HG02943 (cell line): ENCODE data around the gene TMEM38A.
"Not testable (repeated sequence)": the region's sequence is repeated elsewhere in the genome, so short reads cannot be mapped to it uniquely, and the experiment has no call there.

Source experiments
- ATAC-seq: cut with Tn5 transposase; IDR thresholded peaks from one replicate; pipeline ENCODE4 v1.9.1; 2021; ENCODE audit warnings: mild to moderate bottlenecking, low read depth, moderate library complexity; ENCODE audit not compliant: unreplicated experiment

TMEM38A gene

DNA sequence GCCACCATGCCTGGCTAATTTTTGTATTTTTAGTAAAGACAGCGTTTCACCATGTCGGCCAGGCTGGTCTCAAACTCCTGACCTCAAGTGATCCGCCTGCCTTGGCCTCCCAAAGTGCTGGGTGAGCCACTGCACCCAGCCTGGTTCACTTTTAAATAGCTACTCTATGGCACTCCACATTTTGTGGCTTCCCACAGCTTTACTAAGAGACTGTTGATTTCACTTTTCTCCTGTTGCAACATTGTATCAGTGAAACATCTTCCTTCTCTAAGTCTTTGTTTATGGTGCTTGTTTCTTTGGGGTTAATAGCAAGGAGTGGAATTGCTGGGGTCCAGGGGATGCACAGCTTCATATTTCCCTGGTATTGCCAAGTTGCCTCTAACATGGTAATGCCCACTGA, 12.3 kb downstream of the TMEM38A start:
- no peak for ATAC-seq

DNA sequence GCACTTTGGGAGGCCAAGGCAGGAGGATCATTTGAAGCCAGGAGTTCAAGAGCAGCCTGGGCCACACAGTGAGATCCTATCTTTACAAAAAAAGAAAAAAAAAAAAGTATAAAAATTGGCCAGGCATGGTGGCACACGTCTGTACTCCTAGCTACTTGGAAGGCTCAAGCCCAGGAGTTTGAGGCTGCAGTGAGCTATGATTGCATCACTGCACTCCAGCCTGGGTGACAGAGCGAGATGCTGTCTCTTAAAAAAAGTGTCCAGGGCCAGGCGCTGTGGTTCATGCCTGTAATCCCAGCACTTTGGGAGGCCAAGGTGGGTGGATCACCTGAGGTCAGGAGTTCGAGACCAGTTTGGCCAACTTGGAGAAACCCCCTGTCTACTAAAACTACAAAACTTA, 12.9 kb downstream of the TMEM38A start:
- ATAC-seq = not testable (repeated sequence)

DNA sequence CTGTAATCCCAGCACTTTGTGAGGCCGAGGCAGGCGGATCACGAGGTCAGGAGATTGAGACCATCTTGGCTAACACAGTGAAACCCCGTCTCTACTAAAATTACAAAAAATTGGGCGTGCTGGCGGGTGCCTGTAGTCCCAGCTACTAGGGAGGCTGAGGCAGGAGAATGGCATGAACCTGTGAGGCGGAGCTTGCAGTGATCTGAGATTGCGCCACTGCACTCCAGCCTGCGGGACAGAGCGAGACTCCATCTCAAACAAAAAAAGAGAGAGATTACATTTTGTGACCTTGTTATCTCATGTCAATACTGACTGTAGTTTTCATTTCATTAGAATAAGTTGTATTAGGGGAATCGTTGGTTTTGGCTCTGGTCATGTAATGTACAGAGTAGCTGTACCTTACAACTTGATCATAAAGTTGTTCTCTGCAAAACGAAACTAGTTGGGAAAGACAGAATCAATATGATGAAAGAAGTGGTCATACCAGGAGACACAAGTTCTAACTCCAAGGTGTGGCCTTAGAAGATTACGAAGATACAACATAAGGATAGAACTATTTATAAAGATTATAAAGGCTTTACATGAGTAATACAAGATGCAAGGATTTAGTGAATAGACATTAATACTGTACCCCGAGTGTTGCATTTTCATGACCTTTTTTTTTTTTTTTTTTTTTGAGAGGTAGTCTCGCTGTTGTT, 15.3 kb downstream of the TMEM38A start:
- ATAC-seq = no peak

DNA sequence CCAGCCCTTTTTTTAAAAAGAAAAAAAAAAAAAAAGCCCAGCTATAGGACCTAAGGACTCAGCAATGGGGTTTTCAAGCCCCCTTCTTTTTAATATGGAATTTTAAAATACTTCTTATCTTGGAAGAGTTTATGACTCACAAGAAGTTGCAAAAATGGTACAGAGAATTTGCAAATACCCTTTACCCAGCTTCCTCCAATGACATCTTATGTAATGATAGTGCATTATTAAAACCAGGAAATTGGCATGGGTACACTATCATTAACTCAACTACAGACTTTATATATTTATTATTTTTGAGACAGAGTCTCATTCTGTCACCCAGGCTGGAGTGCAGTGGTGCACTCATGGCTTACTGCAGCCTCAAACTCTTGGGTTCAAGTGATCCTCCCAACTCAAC, 16.1 kb downstream of the TMEM38A start:
- no peak for ATAC-seq

DNA sequence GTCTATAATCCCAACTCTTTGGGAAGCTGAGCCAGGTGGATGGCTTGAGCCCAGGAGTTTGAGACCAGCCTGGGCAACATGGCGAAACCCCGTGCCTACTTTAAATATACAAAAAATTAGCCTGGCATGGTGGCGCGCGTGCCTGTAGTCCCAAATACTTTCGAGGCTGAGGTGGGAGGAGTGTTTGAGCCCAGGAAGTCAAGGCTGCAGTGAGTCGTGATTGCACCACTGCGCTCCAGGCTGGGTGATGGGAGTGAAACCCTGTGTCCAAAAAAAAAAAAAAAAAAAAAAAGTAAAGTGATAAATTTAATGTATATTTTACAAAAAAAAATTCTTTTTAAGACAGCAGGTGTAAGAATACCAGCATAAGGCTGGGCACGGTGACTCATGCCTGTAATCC, 17.6 kb downstream of the TMEM38A start:
- ATAC-seq = no peak

DNA sequence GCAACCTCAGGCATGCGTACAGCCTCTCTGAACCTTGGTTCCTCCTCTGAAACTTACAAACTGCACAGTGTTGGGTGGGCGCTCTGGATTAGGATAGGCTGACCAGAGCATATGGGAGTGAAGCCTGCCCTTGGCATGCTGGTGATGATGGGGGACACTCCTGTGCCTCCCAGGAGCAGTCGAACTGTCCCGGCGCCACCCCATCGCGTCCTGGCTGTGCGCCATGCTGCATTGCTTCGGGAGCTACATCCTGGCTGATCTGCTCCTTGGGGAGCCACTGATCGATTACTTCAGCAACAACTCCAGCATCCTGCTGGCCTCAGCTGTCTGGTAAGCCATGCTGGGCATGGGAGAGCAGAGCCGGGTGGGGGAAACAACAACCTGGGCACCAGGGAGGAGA, 18.9 kb downstream of the TMEM38A start:
- ATAC-seq = no peak

DNA sequence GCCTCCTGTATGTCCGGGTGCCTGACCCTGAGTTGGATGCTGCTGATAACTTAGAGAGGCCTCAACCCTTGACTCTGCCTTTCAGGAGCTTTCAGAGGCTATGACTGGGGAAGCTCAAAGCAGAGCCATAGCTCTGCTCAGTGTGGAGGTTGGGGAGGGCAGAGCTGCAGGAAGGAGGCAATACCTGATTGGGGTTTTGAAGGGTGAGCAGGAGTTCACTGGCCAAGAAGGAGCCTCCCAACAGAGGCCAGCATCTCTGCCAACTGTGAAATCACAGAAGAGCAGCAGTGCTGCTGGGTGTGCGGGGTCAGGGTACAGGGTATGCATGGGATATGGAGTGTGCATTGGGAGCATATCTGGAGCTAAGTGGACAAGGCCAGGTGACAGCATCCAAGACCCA, 21.6 kb downstream of the TMEM38A start:
- no peak for ATAC-seq

DNA sequence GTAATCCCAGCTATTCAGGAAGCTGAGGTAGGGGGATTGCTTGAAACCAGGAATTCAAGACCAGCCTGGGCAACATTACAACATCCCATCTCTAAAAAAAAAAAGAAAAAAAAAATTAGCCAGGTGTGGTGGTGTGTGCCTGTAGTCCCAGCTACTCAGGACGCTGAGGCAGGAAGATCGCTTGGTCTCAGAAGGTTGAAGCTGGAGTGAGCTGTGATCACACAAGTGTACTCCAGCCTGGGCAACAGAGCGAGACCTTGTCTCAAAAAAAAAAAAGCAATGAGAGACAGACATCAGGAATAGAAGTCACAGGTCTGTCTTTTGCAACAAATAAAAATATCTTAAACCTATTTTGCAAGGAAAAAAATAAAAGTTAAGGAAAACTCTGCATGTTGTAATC, 23.3 kb downstream of the TMEM38A start:
- ATAC-seq = no peak

DNA sequence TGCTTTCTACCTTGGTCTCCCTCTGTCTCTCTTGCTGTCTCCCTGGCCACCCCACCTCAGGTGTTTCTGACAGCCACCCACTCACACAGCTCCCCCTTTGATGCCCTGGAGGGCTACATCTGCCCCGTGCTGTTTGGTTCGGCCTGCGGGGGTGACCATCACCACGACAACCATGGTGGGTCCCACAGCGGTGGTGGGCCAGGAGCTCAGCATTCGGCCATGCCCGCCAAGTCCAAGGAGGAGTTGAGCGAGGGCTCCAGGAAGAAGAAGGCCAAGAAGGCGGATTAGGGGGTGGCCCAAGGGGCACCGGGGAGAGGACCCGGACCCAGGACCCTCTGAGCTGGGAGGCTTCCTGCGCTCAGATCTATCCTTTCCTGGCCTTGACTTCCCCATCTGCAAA, 27.1 kb downstream of the TMEM38A start:
- no peak for ATAC-seq

DNA sequence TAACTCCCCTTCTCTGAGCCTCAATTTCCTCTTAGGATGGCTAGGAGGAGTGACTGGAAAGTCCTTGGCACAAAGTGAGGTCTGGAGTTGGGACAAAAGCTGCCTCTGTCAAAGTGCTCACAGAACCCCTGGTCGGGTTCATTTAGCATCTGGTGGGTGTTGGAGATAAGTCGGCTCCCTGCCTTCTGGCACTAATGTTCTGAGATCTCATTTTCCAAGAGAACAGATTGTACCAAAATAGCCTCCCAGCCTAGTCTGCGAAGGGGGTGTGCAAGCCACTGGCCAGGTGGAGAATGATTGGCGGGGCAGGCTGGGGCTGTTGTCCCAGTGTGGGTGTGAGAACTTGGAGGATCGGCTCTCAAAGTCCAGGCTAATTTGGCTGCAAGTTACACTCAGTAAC, 38.0 kb downstream of the TMEM38A start:
- ATAC-seq = no peak

DNA sequence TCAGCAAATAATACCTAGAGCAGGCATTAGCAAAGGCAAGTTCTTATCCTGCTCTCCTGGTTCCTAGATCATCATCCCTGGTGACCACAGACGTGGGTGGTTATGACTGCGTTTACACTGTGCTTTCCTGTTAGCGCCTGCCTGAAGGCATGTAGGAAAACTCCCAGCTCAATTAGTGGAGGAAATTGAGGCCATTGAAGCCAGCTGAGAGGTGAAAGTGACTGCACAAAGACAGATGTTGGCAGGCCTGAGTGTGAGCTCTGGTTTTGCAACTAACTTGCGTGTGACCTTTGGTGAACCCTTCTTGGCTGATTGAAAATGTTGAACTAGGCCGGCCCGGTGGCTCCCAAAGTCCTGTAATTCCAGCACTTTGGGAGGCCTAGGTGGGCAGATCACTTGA, 41.2 kb downstream of the TMEM38A start:
- ATAC-seq = no peak

DNA sequence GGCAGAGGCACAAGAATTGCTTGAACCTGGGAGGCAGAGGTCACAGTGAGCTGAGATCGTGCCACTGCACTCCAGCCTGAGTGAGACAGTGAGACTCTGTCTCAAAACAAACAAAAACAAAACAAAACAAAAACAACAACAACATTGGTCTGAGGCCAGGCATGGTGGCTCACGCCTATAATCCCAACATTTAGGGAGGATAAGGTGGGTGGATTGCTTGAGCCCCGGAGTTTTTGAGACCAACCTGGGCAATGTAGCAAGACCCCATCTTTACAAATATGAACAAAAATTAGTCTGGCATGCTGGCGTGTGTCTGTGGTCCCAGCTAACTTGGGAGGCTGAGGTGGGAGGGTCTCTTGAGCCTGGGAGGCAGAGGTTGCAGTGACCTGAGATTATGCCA, 42.7 kb downstream of the TMEM38A start:
- no peak for ATAC-seq

DNA sequence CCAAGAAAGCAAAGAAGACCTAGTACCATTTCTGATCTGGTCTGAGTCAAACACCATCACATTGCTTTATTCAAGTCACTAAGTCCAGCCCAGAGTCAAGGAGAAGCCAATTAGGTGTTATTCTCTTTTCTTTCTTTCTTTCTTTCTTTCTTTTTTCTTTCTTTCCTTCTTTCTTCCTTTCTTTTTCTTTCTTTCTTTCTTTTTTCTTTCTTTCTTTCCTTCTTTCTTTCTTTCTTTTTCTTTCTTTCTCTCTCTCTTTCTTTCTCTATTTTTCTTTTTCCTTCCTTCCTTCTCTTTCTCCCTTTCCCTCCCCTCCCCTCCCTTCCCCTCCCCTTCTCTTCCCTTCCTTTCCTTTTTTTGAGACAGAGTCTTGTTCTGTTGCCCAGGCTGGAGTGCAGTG, 49.9 kb downstream of the TMEM38A start:
- not testable (repeated sequence) for ATAC-seq

DNA sequence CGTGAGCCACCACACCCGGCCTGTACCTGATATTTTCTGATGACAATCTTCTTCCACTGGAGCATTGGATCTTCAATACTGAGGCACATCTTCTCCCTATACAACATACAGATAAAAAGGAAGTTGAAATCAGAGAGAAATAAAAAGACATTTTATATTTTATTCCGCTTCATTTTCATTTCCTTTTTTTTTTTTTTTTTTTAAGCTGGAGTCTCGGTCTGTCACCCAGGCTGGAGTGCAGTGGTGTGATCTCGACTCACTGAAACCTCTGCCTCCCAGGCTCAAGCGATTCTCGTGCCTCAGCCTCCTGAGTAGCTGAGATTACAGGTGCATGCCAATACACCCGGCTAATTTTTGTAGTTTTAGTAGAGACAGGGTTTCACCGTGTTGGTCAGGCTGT, 51.4 kb downstream of the TMEM38A start:
- not testable (repeated sequence) for ATAC-seq

DNA sequence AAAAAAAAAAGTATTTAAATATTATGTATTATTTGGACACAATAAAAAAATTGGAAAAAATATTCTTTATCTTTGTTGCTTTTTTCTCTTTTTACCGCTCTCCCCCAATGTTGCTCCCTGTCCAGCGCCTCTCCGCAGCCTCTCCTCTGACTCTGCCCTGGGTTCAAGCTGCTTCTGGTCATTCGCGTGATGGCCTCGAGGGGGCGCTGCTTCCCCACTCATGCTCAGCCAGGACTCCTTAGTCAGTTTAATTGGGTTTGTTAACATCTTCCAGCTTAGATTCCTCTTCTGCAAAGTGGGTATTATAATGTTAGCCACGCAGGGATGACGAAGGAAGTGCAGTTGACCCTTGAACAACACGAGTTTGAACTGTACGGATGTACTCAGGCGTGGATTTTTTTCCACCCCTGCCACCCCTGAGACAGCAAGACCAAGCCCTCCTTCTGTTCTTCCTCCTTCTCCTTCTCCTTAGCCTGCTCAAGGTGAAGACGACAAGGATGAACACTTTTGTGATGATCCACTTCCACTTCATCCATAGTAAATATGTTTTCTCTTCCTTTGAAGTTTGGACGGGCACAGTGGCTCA, 53.9 kb downstream of the TMEM38A start:
- no peak for ATAC-seq

DNA sequence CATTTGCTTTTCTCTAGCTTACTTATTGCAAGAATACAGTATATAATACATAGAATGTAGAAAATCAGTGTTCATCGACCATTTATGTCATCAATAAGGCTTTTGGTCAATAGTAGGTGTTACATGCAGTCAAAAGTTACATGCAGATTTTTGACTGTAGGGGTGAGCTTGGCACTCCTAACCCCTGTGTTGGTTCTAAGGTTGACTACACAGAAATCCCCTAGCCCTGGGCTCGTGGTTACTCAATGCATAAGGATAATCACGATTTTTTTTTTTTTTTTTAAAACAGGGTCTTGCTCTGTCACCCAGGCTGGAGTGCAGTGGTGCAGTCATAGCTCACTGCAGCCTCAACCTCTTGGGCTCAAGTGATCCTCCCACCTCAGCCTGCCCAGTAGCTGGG, 54.7 kb downstream of the TMEM38A start:
- ATAC-seq = no peak

DNA sequence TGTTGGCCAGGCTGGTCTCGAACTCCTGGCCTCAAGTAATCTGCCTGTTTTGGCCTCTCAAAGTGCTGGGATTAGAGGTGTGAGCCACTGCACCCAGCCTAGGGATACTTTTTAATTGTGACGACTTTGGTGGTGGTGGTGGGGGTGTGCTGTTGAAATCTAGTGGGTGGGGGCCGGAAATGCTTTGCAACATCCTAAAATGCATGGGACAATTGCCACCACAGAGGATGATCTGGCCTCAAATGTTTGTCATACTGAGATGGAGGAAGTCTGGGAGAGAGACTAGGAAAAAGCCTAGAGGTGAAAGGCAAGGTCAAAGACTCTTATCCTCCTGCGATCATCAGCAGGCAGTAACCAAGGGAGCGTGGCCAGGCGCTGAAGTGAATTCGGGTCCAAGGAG, 60.1 kb downstream of the TMEM38A start:
- no peak for ATAC-seq

DNA sequence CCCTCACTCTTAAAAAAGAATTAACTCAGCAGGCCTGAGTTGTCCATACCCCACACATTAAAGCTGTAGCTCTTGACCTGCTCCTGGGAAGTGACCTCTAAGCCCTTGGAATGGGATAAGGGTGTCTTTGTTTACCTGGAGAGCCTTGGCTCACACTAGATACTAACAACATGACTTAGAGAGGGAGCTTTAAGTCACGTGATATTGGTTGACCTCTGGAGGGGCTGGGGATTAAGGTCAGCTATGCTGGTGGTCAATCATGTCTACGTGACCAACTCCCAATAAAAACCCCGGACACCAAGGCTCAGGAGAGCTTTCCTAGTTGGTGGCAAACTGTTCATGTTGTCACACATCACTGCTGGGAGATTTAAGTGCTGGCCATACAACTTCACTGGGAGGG, 61.7 kb downstream of the TMEM38A start:
- no peak for ATAC-seq

DNA sequence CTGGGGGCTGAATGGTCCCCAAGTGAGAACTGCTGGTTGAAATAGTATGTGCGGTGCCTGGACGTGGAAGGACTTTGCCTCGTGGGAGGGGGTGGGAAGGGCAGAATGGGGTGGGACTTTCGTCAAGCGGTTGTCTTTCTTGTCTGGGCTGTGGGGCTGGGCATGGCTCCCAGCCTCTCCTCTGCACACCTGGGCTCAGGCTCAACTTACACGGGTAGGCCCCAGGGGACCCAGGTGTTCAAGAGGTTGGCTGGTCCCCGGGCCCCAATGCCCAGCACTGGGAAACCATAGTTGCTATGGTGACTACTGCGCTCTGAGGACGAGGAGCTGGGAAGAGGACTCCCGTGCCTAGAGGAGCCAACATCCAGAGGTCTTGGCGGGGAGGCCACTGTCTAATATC, 66.0 kb downstream of the TMEM38A start:
- no peak for ATAC-seq

DNA sequence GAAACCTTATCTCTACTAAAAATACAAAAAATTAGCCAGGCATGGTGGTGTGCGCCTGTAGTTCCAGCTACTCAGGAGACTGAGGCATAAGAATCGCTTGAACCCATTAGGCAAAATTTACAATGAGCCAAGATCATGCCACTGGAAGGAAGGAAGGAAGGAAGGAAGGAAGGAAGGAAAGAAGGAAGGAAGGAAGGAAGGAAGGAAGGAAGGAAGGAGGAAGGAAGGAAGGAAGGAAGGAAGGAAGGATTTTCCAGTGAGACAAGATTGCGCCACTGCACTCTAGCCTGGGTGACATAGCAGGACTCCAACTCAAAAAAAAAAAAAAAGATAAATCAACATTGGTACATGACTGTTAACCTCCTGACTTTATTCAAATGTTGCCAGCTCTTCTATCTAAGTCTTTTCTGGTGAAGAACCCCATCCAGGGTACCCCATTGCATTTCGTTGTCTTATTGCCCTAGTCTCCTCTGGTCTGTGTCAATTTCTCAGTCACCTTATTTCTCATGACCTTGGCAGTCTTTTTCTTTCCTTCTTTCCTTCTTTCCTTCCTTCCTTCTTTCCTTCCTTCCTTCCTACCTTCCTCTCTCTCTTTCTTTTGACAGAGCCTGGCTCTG, 74.8 kb downstream of the TMEM38A start:
- ATAC-seq = not testable (repeated sequence)

DNA sequence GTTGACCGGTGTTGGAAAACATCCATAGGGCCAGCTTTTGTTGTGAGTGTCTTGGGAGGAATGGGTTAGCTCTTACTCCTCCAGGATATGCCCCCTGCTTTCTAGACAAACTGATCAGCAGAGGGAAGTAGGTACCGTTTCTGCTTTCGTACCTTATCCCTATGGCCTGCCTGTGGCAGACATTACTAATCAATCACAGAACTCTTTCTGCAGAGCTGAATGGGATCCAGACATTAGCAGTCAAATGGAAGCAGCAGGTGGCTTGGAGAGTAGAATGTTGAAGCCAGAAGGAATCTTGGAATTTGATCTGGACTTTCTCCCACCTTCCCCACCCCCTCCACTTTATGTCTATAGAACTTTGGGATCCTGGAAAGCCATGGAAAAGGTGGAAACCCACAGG, 75.8 kb downstream of the TMEM38A start:
- no peak for ATAC-seq

DNA sequence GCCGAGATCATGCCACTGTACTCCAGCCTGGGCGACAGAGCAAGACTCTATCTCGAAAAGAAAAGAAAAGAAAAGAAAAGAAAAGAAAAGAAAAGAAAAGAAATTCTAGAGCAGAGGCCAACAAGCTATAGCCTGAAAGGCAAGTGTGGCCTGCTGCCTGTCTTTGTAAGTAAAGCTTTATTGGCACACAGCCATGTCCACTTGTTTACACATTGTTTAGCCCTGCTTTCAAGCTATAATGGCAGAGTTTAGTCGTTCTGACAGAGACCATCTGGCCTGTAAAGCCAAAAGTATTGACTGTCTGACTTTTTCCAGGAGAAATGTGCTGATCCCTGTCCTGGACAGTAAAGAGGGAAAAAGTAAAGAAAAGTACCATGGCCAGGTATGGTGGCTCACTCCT, 77.0 kb downstream of the TMEM38A start:
- ATAC-seq = no peak
